ENCODE measurements around the gene IDI1.
"Not testable (repeated sequence)": the region's sequence is repeated elsewhere in the genome, so short reads cannot be mapped to it uniquely, and the experiment has no call there.

The IDI1 gene

GRCh38 chr10:1026578-1026977 is 22.3 kb downstream of the IDI1 start:
- no peak for DNase-seq

- DNase-seq = no peak
Observed at GRCh38 chr10:1025683-1026082, 23.2 kb downstream of the IDI1 start, which contains the start of gene IDI2. Gene IDI2 (minus strand): TSS chr10:1025859. CDS start chr10:1024723, 1,136 bp downstream.

GRCh38 chr10:1024103-1024502 is 24.8 kb downstream of the IDI1 start:
- DNase-seq = no peak

GRCh38 chr10:1022413-1022812 is 26.5 kb downstream of the IDI1 start:
- DNase-seq = no peak

- no peak for DNase-seq
Observed at GRCh38 chr10:1020958-1021357, 28.0 kb downstream of the IDI1 start.

- no peak for DNase-seq
Observed at GRCh38 chr10:1020460-1020859, 28.5 kb downstream of the IDI1 start.

GRCh38 chr10:1019362-1019761 is 29.6 kb downstream of the IDI1 start:
- no peak for DNase-seq

GRCh38 chr10:1015688-1016087 is 33.2 kb downstream of the IDI1 start:
- DNase-seq = no peak

GRCh38 chr10:1011696-1012095 is 37.2 kb downstream of the IDI1 start:
- no peak for DNase-seq

GRCh38 chr10:1010703-1011102 is 38.2 kb downstream of the IDI1 start:
- DNase-seq = no peak

GRCh38 chr10:1009947-1010346 is 39.0 kb downstream of the IDI1 start:
- DNase-seq = not testable (repeated sequence)

- no peak for DNase-seq
Observed at GRCh38 chr10:1009071-1009494, 39.8 kb downstream of the IDI1 start.

GRCh38 chr10:1007583-1007982 is 41.3 kb downstream of the IDI1 start:
- no peak for DNase-seq

GRCh38 chr10:1006573-1006972 is 42.3 kb downstream of the IDI1 start:
- no peak for DNase-seq

GRCh38 chr10:1003884-1004670 is 44.8 kb downstream of the IDI1 start:
- no peak for DNase-seq

- no peak for DNase-seq
Observed at GRCh38 chr10:1002425-1003006, 46.4 kb downstream of the IDI1 start.

- DNase-seq = no peak
Observed at GRCh38 chr10:997266-998022, 51.5 kb downstream of the IDI1 start.

GRCh38 chr10:996031-996430 is 52.9 kb downstream of the IDI1 start:
- no peak for DNase-seq

GRCh38 chr10:995559-995926 is 53.4 kb downstream of the IDI1 start:
- DNase-seq = no peak

- DNase-seq = no peak
Observed at GRCh38 chr10:994836-995558, 53.9 kb downstream of the IDI1 start.

- no peak for DNase-seq
Observed at GRCh38 chr10:992871-993270, 56.0 kb downstream of the IDI1 start.

- DNase-seq = no peak
Observed at GRCh38 chr10:992467-992866, 56.5 kb downstream of the IDI1 start.

GRCh38 chr10:990808-991207 is 58.1 kb downstream of the IDI1 start:
- no peak for DNase-seq
